Measurements from ENCODE around the gene FAM83G.
"Not testable (repeated sequence)": the region's sequence is repeated elsewhere in the genome, so short reads cannot be mapped to it uniquely, and the experiment has no call there.

FAM83G gene

GRCh38 chr17:18922596-18922995 is 82.0 kb downstream of the FAM83G start:
- H3K36me3 ChIP-seq (ENCODE audit: control insufficient read depth in 2 of 2, insufficient read depth in 1 of 2, low read length in 2 of 2), result peaks cover 12 to 37% of the 10 kb centered on the region in 2 experiments; a peak in 2 of 3 replicates
- POLR2A ChIA-PET; H3K9me3 ChIP-seq (ENCODE audit: control insufficient read depth, insufficient read depth, low read depth, low read length); CTCF ChIA-PET; H3K4me3 ChIP-seq (ENCODE audit: low read depth, low read length); H3K27ac ChIP-seq (ENCODE audit: extremely low read depth, low read depth, low read length): not testable (repeated sequence)
- H3K4me1 ChIP-seq (ENCODE audit: control insufficient read depth, insufficient read depth, low read length), result peaks cover 13% of the 10 kb centered on the region

GRCh38 chr17:18921912-18922451 is 82.6 kb downstream of the FAM83G start:
- peaks cover 13% of the 10 kb centered on the region for H3K4me1 ChIP-seq (ENCODE audit: control insufficient read depth, insufficient read depth, low read length)
- POLR2A ChIA-PET, result no interaction called here
- CTCF ChIA-PET, result no interaction called here
- H3K9me3 ChIP-seq (ENCODE audit: control insufficient read depth, insufficient read depth, low read depth, low read length), result no peaks in the 10 kb centered on the region
- no peak for TF ChIP-seq YY1 (tag by site-specific recombination; IDR thresholded peaks at IDR 0.05)
- TF ChIP-seq ZNF600 (tag by site-specific recombination; IDR thresholded peaks at IDR 0.05), result no peak
- TF ChIP-seq ZSCAN18 (tag by site-specific recombination; IDR thresholded peaks at IDR 0.05), result no peak
- no peak for TF ChIP-seq PRDM4 (tag by site-specific recombination; IDR thresholded peaks at IDR 0.05)
- TF ChIP-seq ZNF112 (tag by site-specific recombination; IDR thresholded peaks at IDR 0.05), result no peak
- H3K36me3 ChIP-seq (ENCODE audit: control insufficient read depth in 2 of 2, insufficient read depth in 1 of 2, low read length in 2 of 2), result peaks cover 18 to 36% of the 10 kb centered on the region in 2 experiments; a peak in 2 of 3 replicates
- H3K4me3 ChIP-seq (ENCODE audit: low read depth, low read length), result no peak overlapping the region
- no peak overlapping the region for H3K27ac ChIP-seq (ENCODE audit: extremely low read depth, low read depth, low read length)

GRCh38 chr17:18921485-18921884 is 83.1 kb downstream of the FAM83G start:
- ChIA-PET CTCF (no interaction called here), POLR2A (no interaction called here)
- H3K4me1 ChIP-seq (ENCODE audit: control insufficient read depth, insufficient read depth, low read length), result peaks cover 13% of the 10 kb centered on the region
- H3K4me3 ChIP-seq (ENCODE audit: low read depth, low read length), result no peak overlapping the region
- H3K36me3 ChIP-seq (ENCODE audit: control insufficient read depth in 2 of 2, insufficient read depth in 1 of 2, low read length in 2 of 2), result peaks cover 18 to 36% of the 10 kb centered on the region in 2 experiments; a peak in 2 of 3 replicates
- TF ChIP-seq ZNF768 (tag by site-specific recombination; IDR thresholded peaks at IDR 0.05) (no peak), ZNF654 (tag by site-specific recombination; IDR thresholded peaks at IDR 0.05; ENCODE audit: low read depth) (no peak), SALL2 (tag by site-specific recombination; IDR thresholded peaks at IDR 0.05; ENCODE audit: borderline replicate concordance) (no peak)
- H3K9me3 ChIP-seq (ENCODE audit: control insufficient read depth, insufficient read depth, low read depth, low read length), result no peaks in the 10 kb centered on the region
- no peak overlapping the region for H3K27ac ChIP-seq (ENCODE audit: extremely low read depth, low read depth, low read length)

GRCh38 chr17:18920911-18921441 is 83.6 kb downstream of the FAM83G start:
- H3K4me1 ChIP-seq (ENCODE audit: control insufficient read depth, insufficient read depth, low read length), result peaks cover 13% of the 10 kb centered on the region
- H3K27ac ChIP-seq (ENCODE audit: extremely low read depth, low read depth, low read length), result no peak overlapping the region
- no peaks in the 10 kb centered on the region for H3K9me3 ChIP-seq (ENCODE audit: control insufficient read depth, insufficient read depth, low read depth, low read length)
- ChIA-PET CTCF (no interaction called here), POLR2A (no interaction called here)
- no peak overlapping the region for H3K4me3 ChIP-seq (ENCODE audit: low read depth, low read length)
- peaks cover 18 to 38% of the 10 kb centered on the region in 2 experiments; a peak in 2 of 3 replicates for H3K36me3 ChIP-seq (ENCODE audit: control insufficient read depth in 2 of 2, insufficient read depth in 1 of 2, low read length in 2 of 2)
- TF ChIP-seq PRDM6 (tag by site-specific recombination; IDR thresholded peaks at IDR 0.05), result peak; percentile 77
- peak; percentile 55; the same call in 1 of the 2 replicates for TF ChIP-seq PRDM1 (tag by site-specific recombination; IDR thresholded peaks at IDR 0.05)
- TF ChIP-seq ZNF580 (tag by site-specific recombination; IDR thresholded peaks at IDR 0.05), result no peak
- no peak for TF ChIP-seq ZNF561 (tag by site-specific recombination; IDR thresholded peaks at IDR 0.05; ENCODE audit: borderline replicate concordance)
- TF ChIP-seq OVOL3 (tag by site-specific recombination; IDR thresholded peaks at IDR 0.05), result no peak
- TF ChIP-seq IKZF3 (tag by site-specific recombination; IDR thresholded peaks at IDR 0.05), result no peak
